HG02973 (cell line): Measurements from ENCODE around the gene CYP26B1.
"Not testable (repeated sequence)": the region's sequence is repeated elsewhere in the genome, so short reads cannot be mapped to it uniquely, and the experiment has no call there.

ENCODE experiments used
- ATAC-seq: cut with Tn5 transposase; IDR thresholded peaks from one replicate; pipeline ENCODE4 v1.9.1; 2021; ENCODE audit warnings: moderate library complexity; ENCODE audit not compliant: unreplicated experiment

The CYP26B1 gene

GRCh38 chr2:72086871-72087633 is 60.6 kb downstream of the CYP26B1 start:
- ATAC-seq = not testable (repeated sequence)

- no peak for ATAC-seq
Observed at GRCh38 chr2:72085513-72085912, 62.1 kb downstream of the CYP26B1 start.

GRCh38 chr2:72085036-72085435 is 62.6 kb downstream of the CYP26B1 start:
- no peak for ATAC-seq

GRCh38 chr2:72084584-72084976 is 63.1 kb downstream of the CYP26B1 start:
- ATAC-seq = no peak

- no peak for ATAC-seq
Observed at GRCh38 chr2:72083751-72084583, 63.7 kb downstream of the CYP26B1 start.

- no peak for ATAC-seq
Observed at GRCh38 chr2:72082887-72083286, 64.8 kb downstream of the CYP26B1 start.

- ATAC-seq = no peak
Observed at GRCh38 chr2:72082021-72082601, 65.6 kb downstream of the CYP26B1 start.

- no peak for ATAC-seq
Observed at GRCh38 chr2:72081451-72081850, 66.2 kb downstream of the CYP26B1 start.

GRCh38 chr2:72080286-72081145 is 67.1 kb downstream of the CYP26B1 start:
- no peak for ATAC-seq
